ENCODE data around the gene CAMTA2. TPM values are rescaled to one million over a fixed set of nuclear protein-coding genes. Genes with fewer than 3 reads are reported as not detected.

The CAMTA2 gene
- total RNA-seq, 1 experiment from 2014 or later, result 21.4 TPM

- DNase-seq, result peak; percentile 83
- TF ChIP-seq CTCF (IDR thresholded peaks at IDR 0.05; ENCODE audit: unreplicated experiment), result no peak
- intact Hi-C loops (cut with micrococcal nuclease; ENCODE audit: unreplicated experiment), result no loop called here
- peaks cover 28% of the 10 kb centered on the region for H3K4me1 Mint-ChIP-seq (ENCODE audit: low read depth, unreplicated experiment)
- no TSS peak for BruUV-seq (replicated peaks)
- peaks cover 59% of the 10 kb centered on the region for H3K36me3 Mint-ChIP-seq (ENCODE audit: insufficient read depth, unreplicated experiment)
- H3K9me3 Mint-ChIP-seq (ENCODE audit: low read depth, unreplicated experiment), result no peaks in the 10 kb centered on the region
- peak within 1 kb of the TSS; percentile 98 for H3K27ac Mint-ChIP-seq (ENCODE audit: unreplicated experiment)
- H3K27me3 Mint-ChIP-seq (ENCODE audit: unreplicated experiment), result no peaks in the 10 kb centered on the region
- peak within 1 kb of the TSS; percentile 89 for H3K4me3 Mint-ChIP-seq (ENCODE audit: low read depth, unreplicated experiment)
- CTCF ChIA-PET, result no interaction called here
These were observed 39.1 kb downstream of the CAMTA2 start, which contains the start of gene PFN1 for GRCh38 chr17:4948166-4948930. PFN1 (minus strand) TSS chr17:4948530; CDS start chr17:4948394, 136 bp downstream.

- peaks cover 28% of the 10 kb centered on the region for H3K4me1 Mint-ChIP-seq (ENCODE audit: low read depth, unreplicated experiment)
- peak; percentile 44 for DNase-seq
- intact Hi-C loops (cut with micrococcal nuclease; ENCODE audit: unreplicated experiment), result no loop called here
These were observed 39.9 kb downstream of the CAMTA2 start for GRCh38 chr17:4947411-4948165.

GRCh38 chr17:4947010-4947410 lies 40.5 kb downstream of the CAMTA2 start:
- Mint-ChIP-seq H3K27me3 (ENCODE audit: unreplicated experiment) (no peaks in the 10 kb centered on the region), H3K36me3 (ENCODE audit: insufficient read depth, unreplicated experiment) (peaks cover 73% of the 10 kb centered on the region), H3K9me3 (ENCODE audit: low read depth, unreplicated experiment) (no peaks in the 10 kb centered on the region), H3K4me1 (ENCODE audit: low read depth, unreplicated experiment) (peaks cover 30% of the 10 kb centered on the region), H3K4me3 (ENCODE audit: low read depth, unreplicated experiment) (peak overlapping the region; percentile 89), H3K27ac (ENCODE audit: unreplicated experiment) (peak overlapping the region; percentile 98)
- BruUV-seq (replicated peaks), result no TSS peak
- DNase-seq, result no peak
- intact Hi-C loops (cut with micrococcal nuclease; ENCODE audit: unreplicated experiment), result no loop called here
- no peak for TF ChIP-seq CTCF (IDR thresholded peaks at IDR 0.05; ENCODE audit: unreplicated experiment)
- CTCF ChIA-PET, result interaction anchor here (0.7 kb wide), 1 partner anchor 157 kb away, joined by 4 read pairs; no protein-coding TSS in a partner anchor

More at GRCh38 chr17:4947411-4948165, 39.9 kb downstream of the CAMTA2 start:
- no peak for TF ChIP-seq CTCF (IDR thresholded peaks at IDR 0.05; ENCODE audit: unreplicated experiment)
- H3K36me3 Mint-ChIP-seq (ENCODE audit: insufficient read depth, unreplicated experiment), result peaks cover 67% of the 10 kb centered on the region
- H3K27ac Mint-ChIP-seq (ENCODE audit: unreplicated experiment), result peak overlapping the region; percentile 98
- BruUV-seq (replicated peaks), result no TSS peak
- H3K27me3 Mint-ChIP-seq (ENCODE audit: unreplicated experiment), result no peaks in the 10 kb centered on the region
- peak overlapping the region; percentile 89 for H3K4me3 Mint-ChIP-seq (ENCODE audit: low read depth, unreplicated experiment)
- no peaks in the 10 kb centered on the region for H3K9me3 Mint-ChIP-seq (ENCODE audit: low read depth, unreplicated experiment)
- CTCF ChIA-PET, result interaction anchor here (0.7 kb wide), 1 partner anchor 156 kb away, joined by 4 read pairs; no protein-coding TSS in a partner anchor

GRCh38 chr17:4946312-4946976 lies 41.0 kb downstream of the CAMTA2 start:
- Mint-ChIP-seq H3K36me3 (ENCODE audit: insufficient read depth, unreplicated experiment) (peaks cover 78% of the 10 kb centered on the region), H3K9me3 (ENCODE audit: low read depth, unreplicated experiment) (no peaks in the 10 kb centered on the region), H3K27ac (ENCODE audit: unreplicated experiment) (peak overlapping the region; percentile 98), H3K4me3 (ENCODE audit: low read depth, unreplicated experiment) (peak overlapping the region; percentile 89), H3K27me3 (ENCODE audit: unreplicated experiment) (no peaks in the 10 kb centered on the region), H3K4me1 (ENCODE audit: low read depth, unreplicated experiment) (peaks cover 36% of the 10 kb centered on the region)
- intact Hi-C loops (cut with micrococcal nuclease; ENCODE audit: unreplicated experiment), result no loop called here
- no peak for DNase-seq
- CTCF ChIA-PET, result interaction anchor here (0.7 kb wide), 1 partner anchor 157 kb away, joined by 4 read pairs; no protein-coding TSS in a partner anchor
- TSS peak; percentile 76 for BruUV-seq (replicated peaks)
- no peak for TF ChIP-seq CTCF (IDR thresholded peaks at IDR 0.05; ENCODE audit: unreplicated experiment)
